ENCODE results near the gene PPIB. TPM values are rescaled to one million over a fixed set of nuclear protein-coding genes. Genes with fewer than 3 reads are reported as not detected.

Gene PPIB
- total RNA-seq, 1 experiment from 2014 or later, result 410 TPM

DNA sequence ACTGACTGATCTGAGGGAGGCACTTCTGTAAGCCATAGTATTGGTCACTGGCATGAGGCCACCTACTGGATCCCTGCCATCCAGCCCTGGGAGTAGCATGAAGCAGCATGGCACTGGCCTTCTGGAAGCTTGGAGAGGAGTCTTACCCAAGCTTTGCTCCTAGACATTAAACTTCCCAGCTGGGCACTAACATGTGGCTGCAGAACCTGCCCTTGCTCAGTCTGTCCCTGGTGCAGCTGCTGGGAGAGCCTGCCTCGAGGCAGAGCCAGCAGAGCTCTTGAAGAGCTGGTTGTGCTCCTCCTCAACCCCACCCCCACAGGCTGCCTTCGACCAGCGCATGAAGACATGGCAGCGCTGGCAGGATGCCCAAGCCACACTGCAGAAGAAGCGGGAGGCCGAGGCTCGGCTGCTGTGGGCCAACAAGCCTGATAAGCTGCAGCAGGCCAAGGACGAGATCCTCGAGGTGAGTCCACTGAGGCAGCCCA lies 28.4 kb downstream of the PPIB start:
- H3K27me3 ChIP-seq (replicated peaks; ENCODE audit: insufficient read depth, low read depth, low read length, poor library complexity), result no peaks in the 10 kb centered on the region
- TF ChIP-seq, protein P1, sequence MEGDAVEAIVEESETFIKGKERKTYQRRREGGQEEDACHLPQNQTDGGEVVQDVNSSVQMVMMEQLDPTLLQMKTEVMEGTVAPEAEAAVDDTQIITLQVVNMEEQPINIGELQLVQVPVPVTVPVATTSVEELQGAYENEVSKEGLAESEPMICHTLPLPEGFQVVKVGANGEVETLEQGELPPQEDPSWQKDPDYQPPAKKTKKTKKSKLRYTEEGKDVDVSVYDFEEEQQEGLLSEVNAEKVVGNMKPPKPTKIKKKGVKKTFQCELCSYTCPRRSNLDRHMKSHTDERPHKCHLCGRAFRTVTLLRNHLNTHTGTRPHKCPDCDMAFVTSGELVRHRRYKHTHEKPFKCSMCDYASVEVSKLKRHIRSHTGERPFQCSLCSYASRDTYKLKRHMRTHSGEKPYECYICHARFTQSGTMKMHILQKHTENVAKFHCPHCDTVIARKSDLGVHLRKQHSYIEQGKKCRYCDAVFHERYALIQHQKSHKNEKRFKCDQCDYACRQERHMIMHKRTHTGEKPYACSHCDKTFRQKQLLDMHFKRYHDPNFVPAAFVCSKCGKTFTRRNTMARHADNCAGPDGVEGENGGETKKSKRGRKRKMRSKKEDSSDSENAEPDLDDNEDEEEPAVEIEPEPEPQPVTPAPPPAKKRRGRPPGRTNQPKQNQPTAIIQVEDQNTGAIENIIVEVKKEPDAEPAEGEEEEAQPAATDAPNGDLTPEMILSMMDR (conservative IDR thresholded peaks at IDR 0.05; ENCODE audit: low read depth, low read length), result no peak
- TF ChIP-seq EZH2 (IDR thresholded peaks at IDR 0.05; ENCODE audit: borderline replicate concordance, low read depth, low read length, poor library complexity, severe bottlenecking), result no peak
- peak overlapping the region; percentile 30 for H3K27ac ChIP-seq (ENCODE audit: low read depth, low read length, poor library complexity, severe bottlenecking)
- ChIA-PET POLR2A (ENCODE audit: low non-redundant PET) (no interaction called here), CTCF (no interaction called here)
- no peaks in the 10 kb centered on the region for H3K4me1 ChIP-seq (ENCODE audit: insufficient read depth, low read length, poor library complexity, severe bottlenecking)
- H3K9me3 ChIP-seq (ENCODE audit: low read depth, low read length, poor library complexity, severe bottlenecking), result no peaks in the 10 kb centered on the region
- H3K4me3 ChIP-seq (ENCODE audit: low read depth, low read length, poor library complexity, severe bottlenecking), result no peak overlapping the region
- BruUV-seq (replicated peaks), result no TSS peak
- intact Hi-C loops (cut with micrococcal nuclease; ENCODE audit: unreplicated experiment), result no loop called here
- DNase-seq (ENCODE audit: low spot score), result no peak
- H3K36me3 ChIP-seq (ENCODE audit: insufficient read depth, low read length, poor library complexity, severe bottlenecking), result peaks cover 69% of the 10 kb centered on the region

- ChIA-PET CTCF (no interaction called here), POLR2A (ENCODE audit: low non-redundant PET) (no interaction called here)
- H3K4me1 ChIP-seq (ENCODE audit: insufficient read depth, low read length, poor library complexity, severe bottlenecking), result no peaks in the 10 kb centered on the region
- BruUV-seq (replicated peaks), result no TSS peak
- no peak for DNase-seq (ENCODE audit: low spot score)
- H3K9me3 ChIP-seq (ENCODE audit: low read depth, low read length, poor library complexity, severe bottlenecking), result no peaks in the 10 kb centered on the region
- H3K4me3 ChIP-seq (ENCODE audit: low read depth, low read length, poor library complexity, severe bottlenecking), result no peak overlapping the region
- H3K27ac ChIP-seq (ENCODE audit: low read depth, low read length, poor library complexity, severe bottlenecking), result peak overlapping the region; percentile 30
- H3K36me3 ChIP-seq (ENCODE audit: insufficient read depth, low read length, poor library complexity, severe bottlenecking), result peaks cover 73% of the 10 kb centered on the region
- intact Hi-C loops (cut with micrococcal nuclease; ENCODE audit: unreplicated experiment), result no loop called here
- TF ChIP-seq, protein P1 (conservative IDR thresholded peaks at IDR 0.05; ENCODE audit: low read depth, low read length), result no peak
- TF ChIP-seq EZH2 (IDR thresholded peaks at IDR 0.05; ENCODE audit: borderline replicate concordance, low read depth, low read length, poor library complexity, severe bottlenecking), result no peak
- H3K27me3 ChIP-seq (replicated peaks; ENCODE audit: insufficient read depth, low read depth, low read length, poor library complexity), result no peaks in the 10 kb centered on the region
These were observed 29.0 kb downstream of the PPIB start for GRCh38 chr15:64133623-64134344.

GRCh38 chr15:64132217-64132616 lies 30.6 kb downstream of the PPIB start:
- Histone ChIP-seq H3K36me3 (ENCODE audit: insufficient read depth, low read length, poor library complexity, severe bottlenecking) (peaks cover 84% of the 10 kb centered on the region), H3K27ac (ENCODE audit: low read depth, low read length, poor library complexity, severe bottlenecking) (no peak overlapping the region), H3K4me3 (ENCODE audit: low read depth, low read length, poor library complexity, severe bottlenecking) (no peak overlapping the region), H3K27me3 (replicated peaks; ENCODE audit: insufficient read depth, low read depth, low read length, poor library complexity) (no peaks in the 10 kb centered on the region), H3K9me3 (ENCODE audit: low read depth, low read length, poor library complexity, severe bottlenecking) (no peaks in the 10 kb centered on the region), H3K4me1 (ENCODE audit: insufficient read depth, low read length, poor library complexity, severe bottlenecking) (no peaks in the 10 kb centered on the region)
- DNase-seq (ENCODE audit: low spot score), result no peak
- no TSS peak for BruUV-seq (replicated peaks)
- intact Hi-C loops (cut with micrococcal nuclease; ENCODE audit: unreplicated experiment), result no loop called here
- ChIA-PET CTCF (no interaction called here), POLR2A (ENCODE audit: low non-redundant PET) (interaction anchor here (0.6 kb wide), 1 partner anchor 156 kb away, joined by 3 read pairs; no protein-coding TSS in a partner anchor)
- TF ChIP-seq EZH2 (IDR thresholded peaks at IDR 0.05; ENCODE audit: borderline replicate concordance, low read depth, low read length, poor library complexity, severe bottlenecking), result no peak
- TF ChIP-seq, protein P1 (conservative IDR thresholded peaks at IDR 0.05; ENCODE audit: low read depth, low read length), result no peak
